Measurements from ENCODE around the gene DYSF. TPM values are rescaled to one million over a fixed set of nuclear protein-coding genes. Genes with fewer than 3 reads are reported as not detected.

The DYSF gene
- total RNA-seq, 1 donor from 2014 or later, result 4.2 TPM

- H3K4me3 Mint-ChIP-seq, result no peak overlapping the region
- no peaks in the 10 kb centered on the region for H3K36me3 Mint-ChIP-seq
- H3K27me3 Mint-ChIP-seq, result peaks cover 4% of the 10 kb centered on the region
- no peak overlapping the region for H3K27ac Mint-ChIP-seq
- TF ChIP-seq CTCF (conservative IDR thresholded peaks at IDR 0.05), result no peak
- no peaks in the 10 kb centered on the region for H3K9me3 Mint-ChIP-seq
- no peaks in the 10 kb centered on the region for H3K4me1 Mint-ChIP-seq (ENCODE audit: unreplicated experiment)
- DNase-seq (ENCODE audit: extremely low spot score, unreplicated experiment), result no peak
Observed at GRCh38 chr2:71492112-71492511, 38.8 kb downstream of the DYSF start.

GRCh38 chr2:71494091-71494490, 40.7 kb downstream of the DYSF start:
- Mint-ChIP-seq H3K9me3 (no peaks in the 10 kb centered on the region), H3K36me3 (no peaks in the 10 kb centered on the region), H3K27me3 (no peaks in the 10 kb centered on the region), H3K4me1 (ENCODE audit: unreplicated experiment) (no peaks in the 10 kb centered on the region), H3K27ac (no peak overlapping the region), H3K4me3 (no peak overlapping the region)
- no peak for TF ChIP-seq CTCF (conservative IDR thresholded peaks at IDR 0.05)
- DNase-seq (ENCODE audit: extremely low spot score, unreplicated experiment), result no peak

- Mint-ChIP-seq H3K36me3 (no peaks in the 10 kb centered on the region), H3K9me3 (no peaks in the 10 kb centered on the region), H3K27ac (no peak overlapping the region), H3K4me3 (no peak overlapping the region), H3K27me3 (no peaks in the 10 kb centered on the region), H3K4me1 (ENCODE audit: unreplicated experiment) (no peaks in the 10 kb centered on the region)
- TF ChIP-seq CTCF (conservative IDR thresholded peaks at IDR 0.05), result no peak
- no peak for DNase-seq (ENCODE audit: extremely low spot score, unreplicated experiment)
Observed at GRCh38 chr2:71494523-71495155, 41.3 kb downstream of the DYSF start.

- Mint-ChIP-seq H3K4me1 (ENCODE audit: unreplicated experiment) (no peaks in the 10 kb centered on the region), H3K27ac (no peak overlapping the region), H3K36me3 (no peaks in the 10 kb centered on the region), H3K27me3 (no peaks in the 10 kb centered on the region), H3K9me3 (no peaks in the 10 kb centered on the region), H3K4me3 (no peak overlapping the region)
- no peak for TF ChIP-seq CTCF (conservative IDR thresholded peaks at IDR 0.05)
- DNase-seq (ENCODE audit: extremely low spot score, unreplicated experiment), result no peak
Observed at GRCh38 chr2:71496156-71496770, 42.9 kb downstream of the DYSF start.

DNA sequence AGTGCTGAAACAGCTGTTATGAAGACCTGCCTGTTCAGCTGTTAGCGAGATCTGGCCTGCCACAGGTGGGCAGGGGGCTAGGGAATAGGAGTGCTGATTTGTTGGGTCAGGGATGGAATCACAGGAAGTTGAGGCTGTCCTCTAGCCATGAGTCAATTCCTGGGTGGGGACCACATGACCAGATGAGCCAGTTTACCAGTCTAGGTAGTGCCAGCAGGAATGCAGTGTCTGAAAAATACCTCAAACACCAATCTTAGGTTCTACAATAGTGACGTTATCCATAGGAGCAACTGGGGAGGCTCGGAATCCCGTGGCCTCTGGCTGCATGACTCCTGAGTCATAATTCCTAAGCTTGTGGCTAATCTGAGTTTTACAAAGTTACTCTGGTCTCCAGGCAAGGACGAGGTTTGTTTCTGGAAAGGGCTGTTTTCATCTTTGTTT, 44.9 kb downstream of the DYSF start:
- Mint-ChIP-seq H3K27ac (peak overlapping the region; percentile 6), H3K4me3 (no peak overlapping the region), H3K4me1 (ENCODE audit: unreplicated experiment) (no peaks in the 10 kb centered on the region)

More for the DNA sequence above, 44.9 kb downstream of the DYSF start:
- Mint-ChIP-seq H3K27me3 (no peaks in the 10 kb centered on the region), H3K9me3 (no peaks in the 10 kb centered on the region), H3K36me3 (no peaks in the 10 kb centered on the region)
- TF ChIP-seq CTCF (conservative IDR thresholded peaks at IDR 0.05), result no peak
- DNase-seq (ENCODE audit: extremely low spot score, unreplicated experiment), result no peak

All from type B pancreatic cell (in vitro differentiated cells).